GM18909 (cell line): ENCODE data around the gene CASKIN2.

Source experiments
- ATAC-seq: cut with Tn5 transposase; IDR thresholded peaks from one replicate; pipeline ENCODE4 v1.9.1; 2021; ENCODE audit warnings: mild to moderate bottlenecking; ENCODE audit not compliant: unreplicated experiment, poor library complexity

Gene CASKIN2

DNA sequence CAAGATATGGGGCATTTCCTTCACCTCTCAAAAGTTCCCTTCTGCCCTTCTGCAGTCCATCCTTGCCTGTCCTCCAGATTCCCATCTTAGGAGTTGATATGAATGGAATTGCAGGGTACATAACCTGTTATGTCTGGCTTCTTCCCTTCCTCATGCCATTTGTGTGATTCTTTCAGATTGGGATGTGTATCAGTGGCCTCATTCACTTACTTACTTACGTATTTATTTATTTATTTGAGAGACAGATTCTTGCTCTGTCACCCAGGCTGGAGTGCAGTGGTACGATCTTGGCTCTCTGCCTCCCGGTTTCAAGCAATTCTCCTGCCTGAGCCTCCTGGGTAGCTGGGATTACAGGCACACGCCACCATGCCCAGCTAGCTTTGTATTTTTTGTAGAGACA is 65.1 kb downstream of the CASKIN2 start:
- ATAC-seq = no peak
